B cell (primary cell): ENCODE results near the gene PDZRN4. TPM values are rescaled to one million over a fixed set of nuclear protein-coding genes. Genes with fewer than 3 reads are reported as not detected.

Experiments used
- ATAC-seq: fragments of 200-7000 bp; cut with Tn5 transposase; one replicate; pipeline ENCODE4 v1.10.0; 2021; ENCODE audit warnings: low read depth, mild to moderate bottlenecking, moderate number of reproducible peaks, moderate library complexity
- CTCF ChIA-PET: fragments of 350-600 bp; sonication (Branson Sonifier 250); formaldehyde crosslinking; loops from one replicate; lab custom pipeline; 2021; ENCODE audit warnings: antibody characterized with exemption, inconsistent platforms; lab: Charles Lee
- POLR2A ChIA-PET: fragments of 350-600 bp; sonication (Branson Sonifier 250); formaldehyde crosslinking; loops from one replicate; lab custom pipeline; 2021; ENCODE audit warnings: antibody characterized with exemption; lab: Charles Lee
- DNase-seq: peaks from one replicate; pipeline ENCODE4 v3.0.0; 2013
- H2AFZ ChIP-seq: 2 replicates; pipeline ENCODE4 v1.6.1; 2012; ENCODE audit warnings: mild to moderate bottlenecking, low read depth, low read length; ENCODE audit not compliant: insufficient read depth, poor library complexity, severe bottlenecking
- H3K27ac ChIP-seq, 2 donors: 1 replicate in 1 of 2; 2 replicates in 1 of 2; pipeline ENCODE4 v1.5.1; 2012 to 2013; ENCODE audit warnings: low read length in 2 of 2, mild to moderate bottlenecking in 2 of 2, moderate library complexity in 1 of 2
- H3K27me3 ChIP-seq, 4 experiments: fragments of 200-600 bp in 1 of 4; sonication (generic) in 1 of 4; replicated peaks in 1 of 4; 1 replicate in 2 of 4; 2 replicates in 2 of 4; pipeline versions ENCODE4 v1.6.1 to v1.7.0; 2013 to 2016; ENCODE audit warnings: low read length in 3 of 4, mild to moderate bottlenecking in 2 of 4, mixed read lengths in 1 of 4, moderate library complexity in 1 of 4; ENCODE audit not compliant: insufficient read depth in 4 of 4, control insufficient read depth in 3 of 4; ENCODE audit errors: control extremely low read depth in 1 of 4
- H3K36me3 ChIP-seq, 2 experiments: replicated peaks in 1 of 2; 1 replicate in 1 of 2; 2 replicates in 1 of 2; pipeline versions ENCODE4 v1.6.1 to v1.7.1; 2013; ENCODE audit warnings: low read length in 1 of 2; ENCODE audit not compliant: insufficient read depth in 2 of 2, control insufficient read depth in 1 of 2; ENCODE audit errors: control extremely low read depth in 1 of 2, extremely low read depth in 1 of 2
- H3K4me1 ChIP-seq, 2 donors: fragments of 200-600 bp in 1 of 2; sonication (generic) in 1 of 2; 1 replicate in 1 of 2; 2 replicates in 1 of 2; pipeline versions ENCODE4 v1.5.1 to v1.6.1; 2013 to 2017; ENCODE audit warnings: low read length in 2 of 2; ENCODE audit not compliant: control insufficient read depth in 2 of 2, insufficient read depth in 2 of 2
- H3K4me2 ChIP-seq: replicated peaks from 2 replicates; pipeline ENCODE3; 2012; ENCODE audit warnings: mild to moderate bottlenecking, low read depth, low read length; ENCODE audit not compliant: poor library complexity, severe bottlenecking
- H3K4me3 ChIP-seq, 5 experiments: fragments of 200-600 bp in 1 of 5; sonication (generic) in 1 of 5; 1 replicate in 3 of 5; 2 replicates in 2 of 5; pipeline versions ENCODE4 v1.5.1 to v1.7.0; 2011 to 2016; ENCODE audit warnings: low read length in 4 of 5, mild to moderate bottlenecking in 4 of 5, low read depth in 2 of 5, control low read depth in 1 of 5, moderate library complexity in 1 of 5; ENCODE audit not compliant: insufficient read depth in 1 of 5; ENCODE audit errors: control extremely low read depth in 1 of 5, extremely low read depth in 1 of 5
- H3K79me2 ChIP-seq: fragments of 200-600 bp; sonication (generic); one replicate; pipeline ENCODE4 v1.6.0; 2016; ENCODE audit warnings: low read length; ENCODE audit not compliant: control insufficient read depth, insufficient read depth
- H3K9ac ChIP-seq: fragments of 200-600 bp; sonication (generic); 2 replicates; pipeline ENCODE4 v1.6.1; 2017; ENCODE audit warnings: mild to moderate bottlenecking, low read length, moderate library complexity
- H3K9me3 ChIP-seq, 3 donors: one replicate each; pipeline versions ENCODE4 v1.6.1 to v1.7.1; 2013; ENCODE audit warnings: low read length in 2 of 3; ENCODE audit not compliant: control insufficient read depth in 2 of 3, insufficient read depth in 1 of 3; ENCODE audit errors: control extremely low read depth in 1 of 3
- H4K20me1 ChIP-seq: 2 replicates; pipeline ENCODE4 v1.6.0; 2012; ENCODE audit warnings: mild to moderate bottlenecking, low read length; ENCODE audit not compliant: insufficient read depth, control insufficient read depth, poor library complexity, severe bottlenecking
- H3K27ac Mint-ChIP-seq: one replicate; pipeline ENCODE4 v1.8.0; 2021; ENCODE audit warnings: mixed read lengths
- H3K27me3 Mint-ChIP-seq: one replicate; pipeline ENCODE4 v1.8.0; 2021; ENCODE audit warnings: mixed read lengths
- H3K4me1 Mint-ChIP-seq: one replicate; pipeline ENCODE4 v1.8.0; 2021; ENCODE audit warnings: mixed read lengths
- H3K4me3 Mint-ChIP-seq: one replicate; pipeline ENCODE4 v1.8.0; 2021; ENCODE audit warnings: mixed read lengths
- H3K9me3 Mint-ChIP-seq: one replicate; pipeline ENCODE4 v1.8.0; 2022; ENCODE audit warnings: mixed read lengths; ENCODE audit not compliant: insufficient read depth
- EZH2 ChIP-seq: IDR thresholded peaks from 2 replicates; pipeline ENCODE4 v1.6.1; 2012; ENCODE audit warnings: borderline replicate concordance, low read depth, mild to moderate bottlenecking, moderate library complexity, low read length; ENCODE audit not compliant: insufficient read depth, poor library complexity, severe bottlenecking
- WGBS: methylation state at CpG from one replicate; pipeline ENCODE4 v1.1.5; 2013; ENCODE audit warnings: missing lambda C conversion rate; ENCODE audit not compliant: insufficient coverage; 5-methylcytosine and 5-hydroxymethylcytosine counted together
- intact Hi-C: fragments of 100-400 bp; cut with micrococcal nuclease; formaldehyde crosslinking; loops from one replicate; pipeline ENCODE4 v1.10.0; 2022
- polyA plus RNA-seq: library from polyadenylated mRNA; depleted of rRNA; stranded (reverse); fragments of >200 nt; gene quantifications from 2 replicates; pipeline ENCODE4 v1.2.3, GENCODE V29; 2012
- total RNA-seq, 2 donors: library from RNA; stranded (reverse); fragments of 120-200 nt in 1 of 2; gene quantifications; 1 replicate in 1 of 2; 2 replicates in 1 of 2; pipeline versions ENCODE4 v1.2.3 to v1.2.4, GENCODE V29; 2013 to 2022
- TF ChIP-seq, protein P1 (sequence below): fragments of 200-600 bp; IDR thresholded peaks from one replicate; pipeline ENCODE4 v1.8.0; 2022; ENCODE audit warnings: antibody characterized with exemption, mild to moderate bottlenecking

The PDZRN4 gene
- total and polyA plus RNA-seq, 2 donors (not counting 1 experiment from before 2014, with no cell fraction given): not detected

GRCh38 chr12:41606468-41607445, 418.6 kb downstream of the PDZRN4 start:
- Histone ChIP-seq H3K27me3 (peaks cover 0 to 4% (median 0%) of the 10 kb centered on the region in 4 experiments), H3K4me1 (no peaks in the 10 kb centered on the region), H3K4me3 (no peak overlapping the region), H3K9ac (no peak overlapping the region), H3K27ac (no peak overlapping the region), H3K4me2 (no peak overlapping the region), H3K9me3 (no peaks in the 10 kb centered on the region), H2AFZ (peak overlapping the region; percentile 2), H3K36me3 (no peaks in the 10 kb centered on the region), H3K79me2 (no peaks in the 10 kb centered on the region), H4K20me1 (no peaks in the 10 kb centered on the region)
- no peak overlapping the region for H3K27ac Mint-ChIP-seq
- ATAC-seq (no peak), DNase-seq (no peak)
- H3K4me3 Mint-ChIP-seq: no peak overlapping the region
- peaks cover 3% of the 10 kb centered on the region for H3K9me3 Mint-ChIP-seq
- H3K27me3 Mint-ChIP-seq: no peaks in the 10 kb centered on the region
- TF ChIP-seq, protein P1, sequence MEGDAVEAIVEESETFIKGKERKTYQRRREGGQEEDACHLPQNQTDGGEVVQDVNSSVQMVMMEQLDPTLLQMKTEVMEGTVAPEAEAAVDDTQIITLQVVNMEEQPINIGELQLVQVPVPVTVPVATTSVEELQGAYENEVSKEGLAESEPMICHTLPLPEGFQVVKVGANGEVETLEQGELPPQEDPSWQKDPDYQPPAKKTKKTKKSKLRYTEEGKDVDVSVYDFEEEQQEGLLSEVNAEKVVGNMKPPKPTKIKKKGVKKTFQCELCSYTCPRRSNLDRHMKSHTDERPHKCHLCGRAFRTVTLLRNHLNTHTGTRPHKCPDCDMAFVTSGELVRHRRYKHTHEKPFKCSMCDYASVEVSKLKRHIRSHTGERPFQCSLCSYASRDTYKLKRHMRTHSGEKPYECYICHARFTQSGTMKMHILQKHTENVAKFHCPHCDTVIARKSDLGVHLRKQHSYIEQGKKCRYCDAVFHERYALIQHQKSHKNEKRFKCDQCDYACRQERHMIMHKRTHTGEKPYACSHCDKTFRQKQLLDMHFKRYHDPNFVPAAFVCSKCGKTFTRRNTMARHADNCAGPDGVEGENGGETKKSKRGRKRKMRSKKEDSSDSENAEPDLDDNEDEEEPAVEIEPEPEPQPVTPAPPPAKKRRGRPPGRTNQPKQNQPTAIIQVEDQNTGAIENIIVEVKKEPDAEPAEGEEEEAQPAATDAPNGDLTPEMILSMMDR: no peak
- no peak for TF ChIP-seq EZH2
- ChIA-PET POLR2A (no interaction called here), CTCF (no interaction called here)
- intact Hi-C loops: no loop called here
- no peaks in the 10 kb centered on the region for H3K4me1 Mint-ChIP-seq
- no CpG with 5 or more reads among the region's 8 CpGs for WGBS
